PFSK-1 (cell line): Measurements from ENCODE around the gene ILK.

Experiments used
- POLR2AphosphoS5 ChIP-seq: IDR thresholded peaks from 2 replicates; pipeline ENCODE4 v1.6.1; 2012; ENCODE audit warnings: low read depth, mild to moderate bottlenecking, control low read depth, low read length, moderate library complexity
- REST ChIP-seq, 2 experiments: IDR thresholded peaks; 2 replicates each; pipeline versions ENCODE4 v1.6.1 to v1.8.0; 2011 to 2012; ENCODE audit warnings: low read depth in 2 of 2, low read length in 2 of 2, control low read depth in 1 of 2, inconsistent platforms in 1 of 2, mild to moderate bottlenecking in 1 of 2, moderate library complexity in 1 of 2; ENCODE audit not compliant: insufficient read depth in 1 of 2
- SIN3A ChIP-seq: IDR thresholded peaks from 2 replicates; pipeline ENCODE4 v1.6.1; 2012; ENCODE audit warnings: mild to moderate bottlenecking, low read length, moderate library complexity, borderline replicate concordance; ENCODE audit not compliant: insufficient read depth
- TAF1 ChIP-seq: IDR thresholded peaks from 2 replicates; pipeline ENCODE4 v1.6.1; 2012; ENCODE audit warnings: low read length, control low read depth, borderline replicate concordance; ENCODE audit not compliant: insufficient read depth

DNA sequence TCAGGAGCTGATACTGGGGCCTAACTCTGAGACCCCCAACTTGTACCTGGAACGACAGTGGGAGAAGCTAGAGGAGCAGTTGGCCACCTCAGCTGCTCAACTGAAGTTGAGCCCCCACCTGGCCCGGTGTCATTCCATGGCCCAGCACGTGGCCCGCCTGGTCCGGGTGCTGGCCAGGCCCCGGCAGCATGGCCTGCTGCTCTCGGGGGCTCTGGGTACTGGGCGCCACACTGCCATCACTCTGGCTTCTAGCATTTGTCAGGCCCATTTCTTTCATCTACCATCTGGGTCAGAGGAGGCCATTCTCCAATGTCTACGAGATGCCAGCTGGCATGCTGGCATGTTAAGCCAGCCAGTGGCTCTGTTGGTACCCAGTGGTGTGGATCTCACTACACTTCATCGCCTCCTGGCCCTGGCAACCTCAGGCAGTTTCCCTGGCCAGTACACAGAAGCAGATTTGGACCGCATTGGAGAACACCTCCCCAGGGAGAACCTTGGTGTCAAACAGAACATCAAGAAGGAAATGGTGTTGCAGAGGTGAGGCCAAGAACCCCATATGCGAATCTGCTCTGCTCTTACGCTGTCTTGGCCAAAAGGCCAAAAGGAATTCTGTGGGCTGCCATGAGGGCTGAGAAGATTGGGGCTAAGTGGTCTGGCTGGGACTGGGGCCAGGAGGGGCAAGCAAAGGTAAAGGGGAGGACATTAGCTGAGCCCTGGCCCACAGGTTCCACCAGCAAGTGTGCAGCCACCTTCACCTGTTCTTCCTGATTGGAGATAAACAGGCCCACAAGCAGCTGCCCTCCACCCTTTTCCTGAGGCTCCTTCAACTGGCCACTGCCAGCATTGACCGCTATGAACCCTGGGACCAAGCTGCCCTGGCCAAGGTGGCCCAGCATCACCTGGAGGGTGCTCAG lies 45.6 kb upstream of the ILK start:
- TF ChIP-seq REST (IDR thresholded peaks at IDR 0.05; ENCODE audit: insufficient read depth in 1 of 2, low read depth in 2 of 2, low read length in 2 of 2) (no peak), POLR2AphosphoS5 (no peak), TAF1 (no peak), SIN3A (no peak)
